ENCODE measurements around the gene AGBL4.

DNA sequence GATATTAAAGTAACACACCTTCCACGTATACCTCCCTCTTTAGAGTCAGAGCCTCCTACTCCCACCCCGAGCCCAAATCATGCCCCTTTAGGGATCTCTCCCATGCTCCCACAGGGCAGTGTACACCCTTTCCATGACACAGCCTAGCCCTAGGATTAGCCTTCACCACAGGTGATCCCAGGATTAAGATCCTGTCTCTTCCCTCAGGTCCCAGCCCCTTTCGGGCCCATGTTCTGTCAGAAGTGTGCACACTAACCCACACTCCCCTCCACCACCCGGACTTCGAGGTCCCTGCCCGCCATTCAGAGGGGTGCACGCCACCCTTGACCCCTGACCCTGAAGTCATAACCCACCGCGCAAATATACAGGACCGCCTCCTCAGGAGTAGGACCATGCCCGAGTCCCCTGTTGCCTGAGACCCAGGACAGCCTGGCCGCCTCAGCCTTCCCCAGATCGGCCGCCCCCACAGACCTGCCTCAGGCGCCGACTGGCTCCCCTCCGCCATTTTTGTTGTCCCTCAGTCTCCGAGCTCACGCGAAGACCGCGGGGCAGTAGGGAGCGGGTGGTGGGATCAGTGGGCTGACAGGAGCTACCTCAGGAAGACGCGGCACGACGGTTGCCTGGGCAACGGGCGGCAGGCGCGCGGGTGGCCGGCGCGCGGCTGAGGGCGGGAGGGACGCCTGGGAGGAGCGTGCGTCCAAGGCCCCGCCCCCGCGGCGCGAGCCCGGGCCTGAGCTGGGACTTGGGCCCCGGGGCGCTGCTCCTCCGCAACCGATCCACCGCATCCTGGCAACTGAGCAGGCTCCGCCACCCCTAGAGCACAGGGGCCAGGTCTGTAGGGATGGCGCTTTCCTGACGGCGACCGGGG is at the start of gene AGBL4:
- TF ChIP-seq ZNF549 (tag by site-specific recombination; IDR thresholded peaks at IDR 0.05) (no peak), BCL11B (tag by site-specific recombination; IDR thresholded peaks at IDR 0.05; ENCODE audit: low read depth) (no peak), ZSCAN23 (tag by site-specific recombination; IDR thresholded peaks at IDR 0.05) (no peak), ZFP37 (tag by site-specific recombination; IDR thresholded peaks at IDR 0.05) (no peak), CTCF (tag by site-specific recombination; IDR thresholded peaks at IDR 0.05) (no peak), KLF10 (tag by site-specific recombination; IDR thresholded peaks at IDR 0.05) (no peak), BCL6B (tag by site-specific recombination; IDR thresholded peaks at IDR 0.05) (no peak), IKZF3 (tag by site-specific recombination; IDR thresholded peaks at IDR 0.05) (no peak), KLF16 (tag by site-specific recombination; IDR thresholded peaks at IDR 0.05) (no peak), ZNF843 (tag by site-specific recombination; IDR thresholded peaks at IDR 0.05) (no peak), ZNF18 (tag by site-specific recombination; IDR thresholded peaks at IDR 0.05) (no peak), ZNF175 (tag by site-specific recombination; IDR thresholded peaks at IDR 0.05) (no peak), ZNF621 (tag by site-specific recombination; IDR thresholded peaks at IDR 0.05) (no peak)
- TF ChIP-seq, protein P1, sequence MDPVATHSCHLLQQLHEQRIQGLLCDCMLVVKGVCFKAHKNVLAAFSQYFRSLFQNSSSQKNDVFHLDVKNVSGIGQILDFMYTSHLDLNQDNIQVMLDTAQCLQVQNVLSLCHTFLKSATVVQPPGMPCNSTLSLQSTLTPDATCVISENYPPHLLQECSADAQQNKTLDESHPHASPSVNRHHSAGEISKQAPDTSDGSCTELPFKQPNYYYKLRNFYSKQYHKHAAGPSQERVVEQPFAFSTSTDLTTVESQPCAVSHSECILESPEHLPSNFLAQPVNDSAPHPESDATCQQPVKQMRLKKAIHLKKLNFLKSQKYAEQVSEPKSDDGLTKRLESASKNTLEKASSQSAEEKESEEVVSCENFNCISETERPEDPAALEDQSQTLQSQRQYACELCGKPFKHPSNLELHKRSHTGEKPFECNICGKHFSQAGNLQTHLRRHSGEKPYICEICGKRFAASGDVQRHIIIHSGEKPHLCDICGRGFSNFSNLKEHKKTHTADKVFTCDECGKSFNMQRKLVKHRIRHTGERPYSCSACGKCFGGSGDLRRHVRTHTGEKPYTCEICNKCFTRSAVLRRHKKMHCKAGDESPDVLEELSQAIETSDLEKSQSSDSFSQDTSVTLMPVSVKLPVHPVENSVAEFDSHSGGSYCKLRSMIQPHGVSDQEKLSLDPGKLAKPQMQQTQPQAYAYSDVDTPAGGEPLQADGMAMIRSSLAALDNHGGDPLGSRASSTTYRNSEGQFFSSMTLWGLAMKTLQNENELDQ (tag by site-specific recombination; IDR thresholded peaks at IDR 0.05; ENCODE audit: low read depth): no peak

All from HEK293 (cell line).